Measurements from ENCODE around the gene PTPRJ. TPM values are rescaled to one million over a fixed set of nuclear protein-coding genes. Genes with fewer than 3 reads are reported as not detected.

The PTPRJ gene
- polyA plus RNA-seq, 1 donor from 2014 or later = 8.6 TPM

GRCh38 chr11:47964546-47964945 is 15.8 kb upstream of the PTPRJ start:
- no peaks in the 10 kb centered on the region for H3K79me2 ChIP-seq (replicated peaks; ENCODE audit: insufficient read depth, low read length)
- no peak overlapping the region for H3K9ac ChIP-seq (ENCODE audit: low read length)
- no peak overlapping the region for H3K4me2 ChIP-seq (ENCODE audit: low read length)
- TF ChIP-seq EP300 (conservative IDR thresholded peaks at IDR 0.05; ENCODE audit: poor library complexity, severe bottlenecking) = no peak
- no peak for TF ChIP-seq REST (IDR thresholded peaks at IDR 0.05; ENCODE audit: borderline replicate concordance)
- TF ChIP-seq POLR2AphosphoS5 (IDR thresholded peaks at IDR 0.05) = no peak
- no peak for TF ChIP-seq RAD21 (conservative IDR thresholded peaks at IDR 0.05)
- no peak for TF ChIP-seq EZH2 (IDR thresholded peaks at IDR 0.05; ENCODE audit: borderline replicate concordance, insufficient read depth, low read length, poor library complexity, severe bottlenecking)
- no peak for TF ChIP-seq CTCF (IDR thresholded peaks at IDR 0.05; ENCODE audit: poor library complexity, severe bottlenecking)
- TF ChIP-seq TAF1 (IDR thresholded peaks at IDR 0.05; ENCODE audit: low read depth) = no peak
- no peak for TF ChIP-seq SMC3 (conservative IDR thresholded peaks at IDR 0.05; ENCODE audit: poor library complexity)
- TF ChIP-seq MXI1 (conservative IDR thresholded peaks at IDR 0.05; ENCODE audit: poor library complexity, severe bottlenecking) = no peak
- H3F3A ChIP-seq (ENCODE audit: insufficient read depth, low read length, poor library complexity, severe bottlenecking) = no peaks in the 10 kb centered on the region
- no peaks in the 10 kb centered on the region for H3K9me2 ChIP-seq (ENCODE audit: insufficient read depth, low read length)
- no peaks in the 10 kb centered on the region for H4K20me1 ChIP-seq (ENCODE audit: insufficient read depth)
- no peak overlapping the region for H2AFZ ChIP-seq (ENCODE audit: low read depth, low read length)
- H3K36me3 ChIP-seq (ENCODE audit: insufficient read depth, low read length) = no peaks in the 10 kb centered on the region
- H3K4me3 ChIP-seq (ENCODE audit: low read length) = no peak overlapping the region
- no peaks in the 10 kb centered on the region for H3K9me3 ChIP-seq (ENCODE audit: low read length)
- H3K27ac ChIP-seq (ENCODE audit: low read length) = no peak overlapping the region
- H3K27me3 ChIP-seq (ENCODE audit: insufficient read depth, low read depth, low read length) = no peaks in the 10 kb centered on the region

- H2AFZ ChIP-seq (ENCODE audit: low read depth, low read length) = no peak overlapping the region
These were observed 12.5 kb upstream of the PTPRJ start for GRCh38 chr11:47967577-47968525.

More at GRCh38 chr11:47967577-47968525, 12.5 kb upstream of the PTPRJ start:
- TF ChIP-seq POLR2AphosphoS5 (IDR thresholded peaks at IDR 0.05) (no peak), MXI1 (conservative IDR thresholded peaks at IDR 0.05; ENCODE audit: poor library complexity, severe bottlenecking) (no peak), CTCF (IDR thresholded peaks at IDR 0.05; ENCODE audit: poor library complexity, severe bottlenecking) (no peak), REST (IDR thresholded peaks at IDR 0.05; ENCODE audit: borderline replicate concordance) (no peak), TAF1 (IDR thresholded peaks at IDR 0.05; ENCODE audit: low read depth) (no peak), EP300 (conservative IDR thresholded peaks at IDR 0.05; ENCODE audit: poor library complexity, severe bottlenecking) (no peak), EZH2 (IDR thresholded peaks at IDR 0.05; ENCODE audit: borderline replicate concordance, insufficient read depth, low read length, poor library complexity, severe bottlenecking) (no peak), RAD21 (conservative IDR thresholded peaks at IDR 0.05) (no peak), SMC3 (conservative IDR thresholded peaks at IDR 0.05; ENCODE audit: poor library complexity) (no peak)
- Histone ChIP-seq H4K20me1 (ENCODE audit: insufficient read depth) (no peaks in the 10 kb centered on the region), H3K9me3 (ENCODE audit: low read length) (no peaks in the 10 kb centered on the region), H3K79me2 (replicated peaks; ENCODE audit: insufficient read depth, low read length) (no peaks in the 10 kb centered on the region), H3F3A (ENCODE audit: insufficient read depth, low read length, poor library complexity, severe bottlenecking) (no peaks in the 10 kb centered on the region), H3K27me3 (ENCODE audit: insufficient read depth, low read depth, low read length) (no peaks in the 10 kb centered on the region), H3K9ac (ENCODE audit: low read length) (no peak overlapping the region), H3K36me3 (ENCODE audit: insufficient read depth, low read length) (no peaks in the 10 kb centered on the region), H3K4me3 (ENCODE audit: low read length) (no peak overlapping the region), H3K9me2 (ENCODE audit: insufficient read depth, low read length) (no peaks in the 10 kb centered on the region), H3K27ac (ENCODE audit: low read length) (no peak overlapping the region), H3K4me2 (ENCODE audit: low read length) (no peak overlapping the region)
